SW 1271 (cell line): Measurements from ENCODE around the gene GTF2IRD1.
"Not testable (repeated sequence)": the region's sequence is repeated elsewhere in the genome, so short reads cannot be mapped to it uniquely, and the experiment has no call there.

Experiments
- DNase-seq, 2 experiments: peaks; one replicate each; lab custom pipeline; 2025; lab: John Stamatoyannopoulos, UW

GTF2IRD1 gene

GRCh38 chr7:74516214-74516613 lies 62.5 kb downstream of the GTF2IRD1 start:
- no peak for DNase-seq

- DNase-seq, result no peak
Measured at GRCh38 chr7:74518041-74518440, 64.3 kb downstream of the GTF2IRD1 start.

GRCh38 chr7:74518654-74519053 lies 64.9 kb downstream of the GTF2IRD1 start:
- no peak for DNase-seq

- DNase-seq, result no peak
Measured at GRCh38 chr7:74519395-74519794, 65.7 kb downstream of the GTF2IRD1 start.

GRCh38 chr7:74521855-74522254 lies 68.1 kb downstream of the GTF2IRD1 start:
- DNase-seq, result no peak

- DNase-seq, result no peak
Measured at GRCh38 chr7:74522281-74522905, 68.7 kb downstream of the GTF2IRD1 start.

- DNase-seq, result no peak
Measured at GRCh38 chr7:74523015-74523414, 69.3 kb downstream of the GTF2IRD1 start.

GRCh38 chr7:74525140-74525539 lies 71.4 kb downstream of the GTF2IRD1 start:
- DNase-seq, result no peak

- DNase-seq, result no peak
Measured at GRCh38 chr7:74525881-74526280, 72.2 kb downstream of the GTF2IRD1 start.

- no peak for DNase-seq
Measured at GRCh38 chr7:74526780-74527179, 73.1 kb downstream of the GTF2IRD1 start.

GRCh38 chr7:74527842-74528241 lies 74.1 kb downstream of the GTF2IRD1 start:
- no peak for DNase-seq

- DNase-seq, result not testable (repeated sequence)
Measured at GRCh38 chr7:74528773-74529172, 75.1 kb downstream of the GTF2IRD1 start.

GRCh38 chr7:74535951-74536356 lies 82.2 kb downstream of the GTF2IRD1 start:
- DNase-seq, result no peak

GRCh38 chr7:74541937-74542336 lies 88.2 kb downstream of the GTF2IRD1 start:
- DNase-seq, result not testable (repeated sequence)

GRCh38 chr7:74542558-74543117 lies 88.9 kb downstream of the GTF2IRD1 start:
- no peak for DNase-seq

- DNase-seq, result no peak
Measured at GRCh38 chr7:74544706-74545469, 91.2 kb downstream of the GTF2IRD1 start.

GRCh38 chr7:74545921-74546320 lies 92.2 kb downstream of the GTF2IRD1 start:
- no peak for DNase-seq

GRCh38 chr7:74553596-74554012 lies 99.9 kb downstream of the GTF2IRD1 start:
- DNase-seq, result not testable (repeated sequence)

- no peak for DNase-seq
Measured at GRCh38 chr7:74554178-74554577, 100.5 kb downstream of the GTF2IRD1 start.

GRCh38 chr7:74560086-74560719 lies 106.5 kb downstream of the GTF2IRD1 start:
- no peak for DNase-seq

GRCh38 chr7:74561898-74562613 lies 108.3 kb downstream of the GTF2IRD1 start:
- no peak for DNase-seq

- DNase-seq, result not testable (repeated sequence)
Measured at GRCh38 chr7:74563639-74564038, 109.9 kb downstream of the GTF2IRD1 start.
